BJ (cell line): ENCODE results near the gene MTF1. TPM values are rescaled to one million over a fixed set of nuclear protein-coding genes. Genes with fewer than 3 reads are reported as not detected.

Source experiments
- CTCF ChIA-PET: fragments of 350-600 bp; formaldehyde crosslinking; extraction: SDS; loops from one replicate; lab custom pipeline; 2021; ENCODE audit warnings: antibody characterized with exemption, inconsistent platforms; lab: Yijun Ruan, JAX
- POLR2A ChIA-PET: fragments of 300-600 bp; sonication (Branson Sonifier 250); formaldehyde crosslinking; extraction: SDS; loops from one replicate; lab custom pipeline; 2021; ENCODE audit warnings: antibody characterized with exemption; lab: Charles Lee
- DNase-seq: peaks from one replicate; pipeline ENCODE4 v3.0.0-alpha.2; 2011; ENCODE audit warnings: low read depth
- H3K27me3 ChIP-seq: 2 replicates; pipeline ENCODE4 v1.6.0; 2011; ENCODE audit warnings: low read length; ENCODE audit not compliant: control insufficient read depth, insufficient read depth
- H3K36me3 ChIP-seq: 2 replicates; pipeline ENCODE4 v1.5.1; 2011; ENCODE audit warnings: low read length; ENCODE audit not compliant: control insufficient read depth, insufficient read depth
- H3K4me3 ChIP-seq: 2 replicates; pipeline ENCODE4 v1.5.1; 2011; ENCODE audit warnings: low read depth, mild to moderate bottlenecking, control low read depth, low read length
- polyA plus RNA-seq: library from polyadenylated mRNA; depleted of rRNA; stranded (reverse); fragments of >200 nt; gene quantifications from 2 replicates; pipeline ENCODE4 v1.2.3, GENCODE V29; 2011
- TF ChIP-seq, protein P1 (sequence below): IDR thresholded peaks from 2 replicates; pipeline ENCODE4 v1.5.1; 2011; ENCODE audit warnings: low read depth, mild to moderate bottlenecking, control low read depth, inconsistent platforms, low read length, moderate library complexity; ENCODE audit not compliant: insufficient read depth

MTF1 gene
- polyA plus RNA-seq, 1 experiment = 6.9 TPM

GRCh38 chr1:37846647-37847339 is 12.6 kb downstream of the MTF1 start:
- Histone ChIP-seq H3K27me3 (no peaks in the 10 kb centered on the region), H3K4me3 (no peak overlapping the region), H3K36me3 (peaks cover 1% of the 10 kb centered on the region)
- no peak for DNase-seq
- POLR2A ChIA-PET = no interaction called here
- TF ChIP-seq, protein P1, sequence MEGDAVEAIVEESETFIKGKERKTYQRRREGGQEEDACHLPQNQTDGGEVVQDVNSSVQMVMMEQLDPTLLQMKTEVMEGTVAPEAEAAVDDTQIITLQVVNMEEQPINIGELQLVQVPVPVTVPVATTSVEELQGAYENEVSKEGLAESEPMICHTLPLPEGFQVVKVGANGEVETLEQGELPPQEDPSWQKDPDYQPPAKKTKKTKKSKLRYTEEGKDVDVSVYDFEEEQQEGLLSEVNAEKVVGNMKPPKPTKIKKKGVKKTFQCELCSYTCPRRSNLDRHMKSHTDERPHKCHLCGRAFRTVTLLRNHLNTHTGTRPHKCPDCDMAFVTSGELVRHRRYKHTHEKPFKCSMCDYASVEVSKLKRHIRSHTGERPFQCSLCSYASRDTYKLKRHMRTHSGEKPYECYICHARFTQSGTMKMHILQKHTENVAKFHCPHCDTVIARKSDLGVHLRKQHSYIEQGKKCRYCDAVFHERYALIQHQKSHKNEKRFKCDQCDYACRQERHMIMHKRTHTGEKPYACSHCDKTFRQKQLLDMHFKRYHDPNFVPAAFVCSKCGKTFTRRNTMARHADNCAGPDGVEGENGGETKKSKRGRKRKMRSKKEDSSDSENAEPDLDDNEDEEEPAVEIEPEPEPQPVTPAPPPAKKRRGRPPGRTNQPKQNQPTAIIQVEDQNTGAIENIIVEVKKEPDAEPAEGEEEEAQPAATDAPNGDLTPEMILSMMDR = no peak
- CTCF ChIA-PET = interaction anchor here (0.9 kb wide), 1 partner anchor 13 kb away, joined by 3 read pairs; the partner anchor contains the start of gene MTF1

GRCh38 chr1:37845786-37846185 is 13.6 kb downstream of the MTF1 start:
- Histone ChIP-seq H3K36me3 (peaks cover 3% of the 10 kb centered on the region), H3K27me3 (no peaks in the 10 kb centered on the region), H3K4me3 (no peak overlapping the region)
- ChIA-PET CTCF (interaction anchor here (0.7 to 1.2 kb wide), 3 partner anchors 10 to 14 kb away, joined by 3 read pairs; partner anchors contain the start of gene MTF1), POLR2A (no interaction called here)
- no peak for DNase-seq
- TF ChIP-seq, protein P1 = no peak

DNA sequence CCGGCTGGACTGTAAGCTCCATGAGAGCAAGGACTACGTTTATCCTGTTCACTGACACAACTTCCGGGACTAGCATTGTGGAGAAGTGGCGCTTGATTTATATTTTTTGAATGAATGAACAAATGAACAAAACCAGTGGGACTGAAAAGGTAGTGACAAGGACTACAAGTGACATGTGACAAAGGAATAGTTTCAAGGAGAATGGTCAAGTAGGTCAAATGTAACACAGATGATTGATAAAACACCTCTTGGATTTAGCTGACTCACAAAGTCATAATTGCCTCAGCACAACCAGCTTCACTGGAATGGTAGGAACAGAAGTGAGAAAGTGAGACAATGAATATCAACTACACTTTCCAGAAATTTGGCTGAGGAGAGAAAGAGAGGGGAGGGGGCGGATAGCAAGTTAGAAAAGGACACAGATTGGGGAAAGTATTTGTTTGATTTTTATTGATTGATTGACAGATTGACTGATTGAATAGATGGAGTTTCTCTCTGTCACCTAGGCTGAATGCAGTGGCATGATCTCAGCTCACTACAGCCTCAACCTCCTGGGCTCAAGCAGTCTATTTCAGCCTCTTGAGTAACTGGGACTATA is 14.2 kb downstream of the MTF1 start:
- Histone ChIP-seq H3K36me3 (peaks cover 4% of the 10 kb centered on the region), H3K4me3 (no peak overlapping the region), H3K27me3 (no peaks in the 10 kb centered on the region)
- CTCF ChIA-PET = interaction anchor here (0.6 to 1.2 kb wide), 3 partner anchors 8 to 29 kb away, joined by 3 read pairs; partner anchors contain the start of gene MTF1
- TF ChIP-seq, protein P1 = no peak
- POLR2A ChIA-PET = no interaction called here
- DNase-seq = no peak

DNA sequence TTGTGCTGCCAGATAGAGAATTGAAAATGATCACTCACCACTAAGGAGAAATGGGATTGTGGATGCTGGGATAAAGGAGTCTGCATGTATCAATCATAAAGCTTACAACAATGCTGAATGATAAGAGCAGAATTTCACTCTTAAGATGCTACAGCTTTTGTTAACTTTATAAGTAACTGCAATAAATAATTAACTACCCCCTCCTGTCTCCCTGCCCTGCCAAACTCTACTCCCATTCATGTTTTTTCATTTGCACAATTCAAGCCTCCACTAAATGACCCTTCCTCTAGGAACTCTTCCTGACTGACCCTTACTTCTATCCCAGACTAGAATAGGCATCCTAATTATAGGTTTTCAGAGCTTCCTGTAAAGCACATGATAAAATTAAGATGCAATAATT is 14.9 kb downstream of the MTF1 start:
- DNase-seq = no peak
- peaks cover 4% of the 10 kb centered on the region for H3K36me3 ChIP-seq
- CTCF ChIA-PET = interaction anchor here (0.6 to 1.2 kb wide), 3 partner anchors 9 to 28 kb away, joined by 3 read pairs; partner anchors contain the start of gene MTF1
- POLR2A ChIA-PET = no interaction called here
- no peak overlapping the region for H3K4me3 ChIP-seq
- TF ChIP-seq, protein P1 = no peak
- H3K27me3 ChIP-seq = no peaks in the 10 kb centered on the region

GRCh38 chr1:37841652-37842051 is 17.7 kb downstream of the MTF1 start:
- DNase-seq = no peak
- H3K27me3 ChIP-seq = no peaks in the 10 kb centered on the region
- TF ChIP-seq, protein P1 = no peak
- no peak overlapping the region for H3K4me3 ChIP-seq
- ChIA-PET CTCF (no interaction called here), POLR2A (no interaction called here)
- peaks cover 12% of the 10 kb centered on the region for H3K36me3 ChIP-seq
